ENCODE results near the gene ZBTB21.

The ZBTB21 gene

DNA sequence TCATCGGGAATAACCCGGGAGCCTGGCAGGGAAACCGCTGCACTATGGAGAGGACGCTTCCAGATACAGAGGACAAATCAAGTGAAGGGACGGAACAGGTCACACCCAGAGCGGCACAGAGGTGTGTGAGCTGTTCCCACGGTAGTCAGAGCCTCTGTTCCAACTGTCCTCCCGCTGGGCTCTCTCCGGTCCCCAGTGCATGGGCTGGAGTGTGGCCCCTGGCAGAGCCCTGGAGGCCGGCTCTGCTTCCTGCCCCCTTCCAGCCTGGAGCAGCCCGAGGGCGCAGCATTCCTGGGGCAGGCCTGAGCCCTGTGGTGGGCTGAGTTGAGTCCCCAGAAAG, 11.9 kb upstream of the ZBTB21 start:
- Histone ChIP-seq H3K27ac (ENCODE audit: low read depth, low read length) (no peak overlapping the region), H3K9ac (ENCODE audit: low read depth in 1 of 2, low read length in 2 of 2) (no peak overlapping the region), H3K4me1 (ENCODE audit: control insufficient read depth in 1 of 2, insufficient read depth in 2 of 2, low read length in 2 of 2) (no peaks in the 10 kb centered on the region), H3K4me3 (ENCODE audit: low read depth in 1 of 2, low read length in 2 of 2) (no peak overlapping the region), H3K9me3 (ENCODE audit: control insufficient read depth in 1 of 2, low read length in 2 of 2) (no peaks in the 10 kb centered on the region), H3K36me3 (ENCODE audit: control insufficient read depth in 1 of 2, insufficient read depth in 2 of 2, low read length in 2 of 2) (no peaks in the 10 kb centered on the region), H3K27me3 (ENCODE audit: control insufficient read depth in 1 of 2, insufficient read depth in 2 of 2, low read length in 2 of 2) (peaks cover 0 to 3% of the 10 kb centered on the region in 2 donors)

DNA sequence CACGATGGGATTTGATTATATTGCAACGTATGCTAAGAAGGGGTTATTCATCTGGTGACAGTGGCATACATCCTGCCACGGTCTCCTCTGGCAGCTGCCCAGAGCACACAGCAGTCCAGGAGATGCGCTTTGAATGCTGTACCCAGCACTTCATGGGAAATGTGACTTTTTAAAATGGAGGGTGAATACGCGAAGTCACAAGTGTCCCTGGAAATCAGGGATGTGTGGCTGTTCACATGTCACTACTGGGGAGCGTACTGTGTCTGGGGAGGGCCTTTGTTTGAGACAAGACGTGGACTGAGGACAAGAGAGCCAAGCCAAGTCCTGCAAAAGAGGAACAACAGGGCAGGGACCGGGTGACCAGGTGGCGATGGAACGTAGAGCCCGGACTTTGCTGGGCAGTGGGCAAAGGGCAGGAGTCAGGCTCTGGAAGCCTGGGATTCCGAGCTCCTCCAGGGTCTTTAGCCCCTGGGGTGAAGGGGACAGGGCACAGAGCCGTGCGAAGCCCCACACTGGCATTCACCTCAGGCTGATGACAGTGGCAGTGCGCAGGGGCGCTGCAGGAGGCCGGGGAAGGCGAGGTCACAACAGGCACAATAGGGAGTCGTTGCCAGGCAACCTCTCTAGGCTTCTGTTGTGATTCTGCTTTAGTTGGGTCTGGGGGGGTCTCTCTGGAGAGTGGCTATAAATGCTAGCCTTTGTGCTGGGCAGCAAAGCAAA, 11.4 kb upstream of the ZBTB21 start:
- peaks cover 0 to 3% of the 10 kb centered on the region in 2 donors for H3K27me3 ChIP-seq (ENCODE audit: control insufficient read depth in 1 of 2, insufficient read depth in 2 of 2, low read length in 2 of 2)
- no peak overlapping the region for H3K27ac ChIP-seq (ENCODE audit: low read depth, low read length)
- H3K4me3 ChIP-seq (ENCODE audit: low read depth in 1 of 2, low read length in 2 of 2): no peak overlapping the region
- H3K9ac ChIP-seq (ENCODE audit: low read depth in 1 of 2, low read length in 2 of 2): no peak overlapping the region
- H3K4me1 ChIP-seq (ENCODE audit: control insufficient read depth in 1 of 2, insufficient read depth in 2 of 2, low read length in 2 of 2): no peaks in the 10 kb centered on the region
- H3K9me3 ChIP-seq (ENCODE audit: control insufficient read depth in 1 of 2, low read length in 2 of 2): no peaks in the 10 kb centered on the region
- no peaks in the 10 kb centered on the region for H3K36me3 ChIP-seq (ENCODE audit: control insufficient read depth in 1 of 2, insufficient read depth in 2 of 2, low read length in 2 of 2)

DNA sequence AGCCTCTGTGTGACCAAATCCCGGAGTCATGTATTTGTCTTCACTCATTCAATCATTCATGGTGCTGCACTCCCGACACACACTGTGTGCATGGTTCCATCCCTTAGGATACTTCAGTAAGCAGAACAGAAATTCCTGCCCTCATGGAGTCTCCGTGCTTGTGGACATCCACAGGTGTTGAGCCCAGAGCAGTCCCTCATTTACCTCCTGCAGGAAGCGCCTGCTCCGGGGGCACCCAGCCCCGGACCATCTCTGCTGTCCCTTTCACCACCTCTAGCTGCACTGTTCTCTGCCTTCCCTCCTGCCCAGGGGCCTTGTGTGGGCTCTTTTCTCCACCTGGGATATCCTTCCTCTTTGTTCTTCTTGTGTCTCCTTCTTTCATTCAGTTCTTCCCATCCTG, 9.5 kb upstream of the ZBTB21 start:
- Histone ChIP-seq H3K9me3 (ENCODE audit: control insufficient read depth in 1 of 2, low read length in 2 of 2) (peaks cover 0 to under 1% of the 10 kb centered on the region in 2 donors), H3K4me1 (ENCODE audit: control insufficient read depth in 1 of 2, insufficient read depth in 2 of 2, low read length in 2 of 2) (no peaks in the 10 kb centered on the region)

DNA sequence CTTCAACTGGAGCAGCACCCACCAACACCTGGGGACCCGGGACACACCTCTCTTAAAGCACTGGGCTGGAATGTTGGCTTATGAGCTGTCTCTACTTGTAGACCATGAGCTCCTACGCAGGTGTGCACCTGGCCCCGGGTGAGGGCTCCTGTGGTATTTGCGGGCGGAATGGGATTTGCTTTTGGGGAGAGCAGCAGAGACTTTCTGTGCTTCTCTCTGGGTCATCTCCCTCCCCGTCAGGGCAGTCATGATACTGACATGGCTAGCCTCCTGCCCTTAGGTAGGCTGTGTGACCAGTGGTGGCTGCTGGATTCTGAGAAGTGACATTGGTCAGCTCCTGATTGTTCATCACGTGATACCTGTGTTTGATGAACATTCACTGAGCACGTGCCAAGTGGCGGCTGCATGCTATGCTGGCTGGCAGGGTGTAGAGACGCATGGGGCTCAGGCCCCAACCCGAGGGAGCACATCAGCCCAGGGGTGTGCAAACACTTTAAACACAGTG, 9.0 kb upstream of the ZBTB21 start:
- no peak overlapping the region for H3K4me3 ChIP-seq (ENCODE audit: low read depth in 1 of 2, low read length in 2 of 2)
- H3K36me3 ChIP-seq (ENCODE audit: control insufficient read depth in 1 of 2, insufficient read depth in 2 of 2, low read length in 2 of 2): no peaks in the 10 kb centered on the region
- H3K9ac ChIP-seq (ENCODE audit: low read depth in 1 of 2, low read length in 2 of 2): no peak overlapping the region
- peaks cover 3 to 4% of the 10 kb centered on the region in 2 donors for H3K9me3 ChIP-seq (ENCODE audit: control insufficient read depth in 1 of 2, low read length in 2 of 2)
- peaks cover 0 to 3% of the 10 kb centered on the region in 2 donors for H3K27me3 ChIP-seq (ENCODE audit: control insufficient read depth in 1 of 2, insufficient read depth in 2 of 2, low read length in 2 of 2)
- H3K4me1 ChIP-seq (ENCODE audit: control insufficient read depth in 1 of 2, insufficient read depth in 2 of 2, low read length in 2 of 2): no peaks in the 10 kb centered on the region
- H3K27ac ChIP-seq (ENCODE audit: low read depth, low read length): no peak overlapping the region

More for the DNA sequence above, 9.5 kb upstream of the ZBTB21 start:
- H3K9ac ChIP-seq (ENCODE audit: low read depth in 1 of 2, low read length in 2 of 2): no peak overlapping the region
- H3K27me3 ChIP-seq (ENCODE audit: control insufficient read depth in 1 of 2, insufficient read depth in 2 of 2, low read length in 2 of 2): peaks cover 0 to 3% of the 10 kb centered on the region in 2 donors
- H3K4me3 ChIP-seq (ENCODE audit: low read depth in 1 of 2, low read length in 2 of 2): no peak overlapping the region
- no peaks in the 10 kb centered on the region for H3K36me3 ChIP-seq (ENCODE audit: control insufficient read depth in 1 of 2, insufficient read depth in 2 of 2, low read length in 2 of 2)
- no peak overlapping the region for H3K27ac ChIP-seq (ENCODE audit: low read depth, low read length)

DNA sequence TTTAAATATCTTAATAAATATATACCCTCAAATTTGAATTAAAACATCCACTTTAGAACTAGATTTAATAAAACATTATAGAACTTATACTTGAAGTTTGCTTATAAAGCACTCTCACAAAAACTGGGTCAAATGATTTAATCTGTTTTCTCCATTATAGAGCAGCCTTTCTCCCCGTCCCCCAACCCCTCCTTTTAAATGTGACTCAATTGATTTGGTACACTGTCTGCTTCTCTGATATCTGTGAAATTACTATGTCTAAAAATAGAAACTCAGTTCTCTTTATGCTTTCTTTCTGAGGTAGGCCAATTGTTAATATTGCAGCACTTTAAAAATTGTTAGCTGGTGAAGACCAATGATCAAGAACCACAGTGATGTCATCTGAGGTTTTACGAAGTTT, 6.9 kb upstream of the ZBTB21 start:
- no peaks in the 10 kb centered on the region for H3K36me3 ChIP-seq (ENCODE audit: control insufficient read depth in 1 of 2, insufficient read depth in 2 of 2, low read length in 2 of 2)
- H3K27me3 ChIP-seq (ENCODE audit: control insufficient read depth in 1 of 2, insufficient read depth in 2 of 2, low read length in 2 of 2): peaks cover 0 to 3% of the 10 kb centered on the region in 2 donors
- H3K27ac ChIP-seq (ENCODE audit: low read depth, low read length): no peak overlapping the region
- H3K9ac ChIP-seq (ENCODE audit: low read depth in 1 of 2, low read length in 2 of 2): no peak overlapping the region
- no peak overlapping the region for H3K4me3 ChIP-seq (ENCODE audit: low read depth in 1 of 2, low read length in 2 of 2)
- H3K9me3 ChIP-seq (ENCODE audit: control insufficient read depth in 1 of 2, low read length in 2 of 2): peaks cover 3 to 4% of the 10 kb centered on the region in 2 donors
- peaks cover 0 to 4% of the 10 kb centered on the region in 2 donors for H3K4me1 ChIP-seq (ENCODE audit: control insufficient read depth in 1 of 2, insufficient read depth in 2 of 2, low read length in 2 of 2)

DNA sequence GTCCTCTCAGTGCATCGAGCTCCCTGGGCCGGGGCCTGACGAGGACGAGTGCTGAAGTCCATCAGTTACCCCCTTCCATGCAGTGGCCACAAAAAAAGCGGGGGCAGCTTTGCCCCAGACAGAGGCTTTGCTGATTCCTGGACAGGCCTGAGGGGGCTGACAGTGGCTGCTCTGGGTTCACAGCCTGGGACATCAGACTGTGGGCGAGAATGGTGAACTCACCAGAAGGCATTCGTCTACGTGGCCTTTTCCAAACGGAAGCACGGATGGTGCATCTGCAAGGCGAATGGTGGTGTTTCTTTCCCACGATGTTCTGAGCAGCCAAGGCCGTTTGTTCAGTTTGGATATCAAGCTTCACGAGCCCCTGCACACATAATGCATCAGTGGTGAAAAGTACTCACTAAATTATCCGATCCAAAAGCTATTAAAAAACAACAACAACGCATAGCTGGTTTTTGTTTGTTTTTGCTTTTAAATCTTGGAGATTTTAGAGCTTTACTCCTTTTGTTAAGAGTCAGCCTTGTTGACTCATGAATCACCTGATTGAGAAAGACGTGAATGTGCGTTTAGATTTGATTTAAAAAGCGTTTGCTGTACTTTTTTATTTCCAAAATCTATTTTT, 6.3 kb upstream of the ZBTB21 start:
- H3K4me1 ChIP-seq (ENCODE audit: control insufficient read depth in 1 of 2, insufficient read depth in 2 of 2, low read length in 2 of 2): peaks cover 0 to 4% of the 10 kb centered on the region in 2 donors
- no peak overlapping the region for H3K27ac ChIP-seq (ENCODE audit: low read depth, low read length)
- peaks cover 0 to 3% of the 10 kb centered on the region in 2 donors for H3K27me3 ChIP-seq (ENCODE audit: control insufficient read depth in 1 of 2, insufficient read depth in 2 of 2, low read length in 2 of 2)
- peaks cover 3 to 4% of the 10 kb centered on the region in 2 donors for H3K9me3 ChIP-seq (ENCODE audit: control insufficient read depth in 1 of 2, low read length in 2 of 2)
- H3K9ac ChIP-seq (ENCODE audit: low read depth in 1 of 2, low read length in 2 of 2): no peak overlapping the region
- no peaks in the 10 kb centered on the region for H3K36me3 ChIP-seq (ENCODE audit: control insufficient read depth in 1 of 2, insufficient read depth in 2 of 2, low read length in 2 of 2)
- no peak overlapping the region for H3K4me3 ChIP-seq (ENCODE audit: low read depth in 1 of 2, low read length in 2 of 2)

DNA sequence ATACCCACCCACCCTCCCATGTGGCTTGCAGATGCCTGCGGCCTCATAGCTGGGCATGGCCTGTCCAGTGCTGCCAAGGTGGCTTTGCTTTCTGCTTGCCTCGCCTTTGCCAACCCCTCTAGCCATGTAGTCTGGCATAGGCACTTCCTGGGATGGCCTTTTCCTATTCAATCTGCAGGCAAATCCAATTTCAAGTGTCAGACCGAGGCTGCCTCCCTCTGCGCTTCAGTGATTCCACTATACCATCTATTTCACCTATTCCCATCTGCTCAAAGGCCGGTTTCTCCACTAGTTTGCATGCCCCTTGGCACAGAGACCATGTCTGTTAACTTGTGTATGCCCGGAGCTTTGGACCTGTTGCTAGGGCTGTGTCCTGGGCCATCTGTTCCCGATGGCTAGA, 3.8 kb upstream of the ZBTB21 start:
- Histone ChIP-seq H3K27me3 (ENCODE audit: control insufficient read depth in 1 of 2, insufficient read depth in 2 of 2, low read length in 2 of 2) (no peaks in the 10 kb centered on the region), H3K27ac (ENCODE audit: low read depth, low read length) (no peak overlapping the region), H3K9ac (ENCODE audit: low read depth in 1 of 2, low read length in 2 of 2) (no peak overlapping the region), H3K4me3 (ENCODE audit: low read depth in 1 of 2, low read length in 2 of 2) (no peak overlapping the region), H3K9me3 (ENCODE audit: control insufficient read depth in 1 of 2, low read length in 2 of 2) (peaks cover 3 to 4% of the 10 kb centered on the region in 2 donors), H3K4me1 (ENCODE audit: control insufficient read depth in 1 of 2, insufficient read depth in 2 of 2, low read length in 2 of 2) (peaks cover 1 to 7% of the 10 kb centered on the region in 2 donors), H3K36me3 (ENCODE audit: control insufficient read depth in 1 of 2, insufficient read depth in 2 of 2, low read length in 2 of 2) (no peaks in the 10 kb centered on the region)

DNA sequence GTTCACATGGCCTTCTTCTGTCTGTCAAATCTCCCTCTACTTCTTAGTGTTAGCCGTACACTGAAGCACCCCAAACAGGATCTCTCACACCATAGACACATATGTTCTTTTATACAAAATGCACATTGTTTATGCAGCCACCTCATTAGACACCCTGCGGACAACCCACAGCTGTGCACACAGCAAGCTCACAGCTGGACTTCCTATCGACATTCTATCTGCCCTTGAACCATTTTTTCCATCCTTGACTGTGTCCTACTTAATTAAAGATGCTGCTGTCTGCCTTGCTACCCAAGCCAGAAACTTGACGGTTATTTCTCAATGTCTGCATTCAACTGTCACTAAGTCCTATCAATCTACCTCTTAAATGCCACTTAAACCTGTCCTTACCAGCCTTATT, 3.2 kb upstream of the ZBTB21 start:
- H3K27me3 ChIP-seq (ENCODE audit: control insufficient read depth in 1 of 2, insufficient read depth in 2 of 2, low read length in 2 of 2): no peaks in the 10 kb centered on the region
- peaks cover 6 to 9% of the 10 kb centered on the region in 2 donors for H3K4me1 ChIP-seq (ENCODE audit: control insufficient read depth in 1 of 2, insufficient read depth in 2 of 2, low read length in 2 of 2)
- peaks cover 3 to 4% of the 10 kb centered on the region in 2 donors for H3K9me3 ChIP-seq (ENCODE audit: control insufficient read depth in 1 of 2, low read length in 2 of 2)
- no peak overlapping the region for H3K27ac ChIP-seq (ENCODE audit: low read depth, low read length)
- no peak overlapping the region for H3K4me3 ChIP-seq (ENCODE audit: low read depth in 1 of 2, low read length in 2 of 2)
- no peaks in the 10 kb centered on the region for H3K36me3 ChIP-seq (ENCODE audit: control insufficient read depth in 1 of 2, insufficient read depth in 2 of 2, low read length in 2 of 2)
- H3K9ac ChIP-seq (ENCODE audit: low read depth in 1 of 2, low read length in 2 of 2): no peak overlapping the region

DNA sequence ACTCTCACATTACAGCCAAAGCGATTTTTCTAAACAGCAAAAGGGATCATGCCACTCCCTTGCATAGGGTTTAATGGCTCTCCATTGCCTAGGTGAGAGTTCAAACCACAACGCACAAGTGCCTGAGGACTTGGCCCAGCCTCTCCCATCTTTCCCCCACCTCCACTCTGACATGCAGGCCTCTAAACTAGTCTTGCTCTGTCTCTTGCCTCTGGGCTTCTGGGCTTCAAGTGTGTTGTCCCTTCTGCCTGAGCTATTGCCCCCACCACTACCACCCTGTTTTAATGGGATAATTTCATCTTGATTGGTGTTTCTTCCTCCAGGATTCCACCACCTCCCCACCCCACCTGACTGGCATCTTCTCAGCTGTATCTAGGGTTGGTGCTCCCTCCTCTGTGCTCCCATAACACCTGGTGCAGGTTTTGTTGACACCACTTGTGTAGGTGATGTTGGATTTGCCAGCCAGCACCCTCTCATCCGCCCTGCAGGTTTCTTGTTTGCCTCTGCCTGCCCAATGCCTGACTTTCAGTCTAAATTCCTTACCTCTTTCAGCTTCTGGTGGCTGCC, 2.7 kb upstream of the ZBTB21 start:
- Histone ChIP-seq H3K9ac (ENCODE audit: low read depth in 1 of 2, low read length in 2 of 2) (no peak overlapping the region), H3K4me1 (ENCODE audit: control insufficient read depth in 1 of 2, insufficient read depth in 2 of 2, low read length in 2 of 2) (peaks cover 6 to 9% of the 10 kb centered on the region in 2 donors), H3K9me3 (ENCODE audit: control insufficient read depth in 1 of 2, low read length in 2 of 2) (peaks cover 3 to 4% of the 10 kb centered on the region in 2 donors), H3K4me3 (ENCODE audit: low read depth in 1 of 2, low read length in 2 of 2) (no peak overlapping the region), H3K27ac (ENCODE audit: low read depth, low read length) (no peak overlapping the region), H3K27me3 (ENCODE audit: control insufficient read depth in 1 of 2, insufficient read depth in 2 of 2, low read length in 2 of 2) (no peaks in the 10 kb centered on the region), H3K36me3 (ENCODE audit: control insufficient read depth in 1 of 2, insufficient read depth in 2 of 2, low read length in 2 of 2) (no peaks in the 10 kb centered on the region)

DNA sequence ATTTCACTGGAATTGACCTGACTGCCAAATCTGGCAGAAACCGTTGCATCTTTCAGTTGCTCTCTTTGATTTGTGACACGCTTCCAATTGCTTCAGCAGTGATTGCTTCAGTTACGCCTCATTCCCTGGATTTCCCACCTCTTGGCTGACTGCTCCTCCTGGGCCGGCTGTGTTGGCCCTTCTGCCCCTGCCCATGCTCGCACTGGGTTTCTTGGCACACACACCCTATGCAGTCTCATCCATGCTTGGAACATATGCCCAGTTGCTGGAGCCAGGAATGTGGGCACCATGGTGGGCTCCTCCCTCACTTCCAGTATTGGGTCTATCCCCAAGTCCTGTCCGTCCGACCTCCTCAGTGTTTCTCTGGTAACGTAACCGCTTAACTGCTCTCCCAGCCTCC, 2.2 kb upstream of the ZBTB21 start:
- no peak overlapping the region for H3K4me3 ChIP-seq (ENCODE audit: low read depth in 1 of 2, low read length in 2 of 2)
- H3K27ac ChIP-seq (ENCODE audit: low read depth, low read length): no peak overlapping the region
- H3K9me3 ChIP-seq (ENCODE audit: control insufficient read depth in 1 of 2, low read length in 2 of 2): peaks cover 3 to 4% of the 10 kb centered on the region in 2 donors
- H3K36me3 ChIP-seq (ENCODE audit: control insufficient read depth in 1 of 2, insufficient read depth in 2 of 2, low read length in 2 of 2): no peaks in the 10 kb centered on the region
- no peaks in the 10 kb centered on the region for H3K27me3 ChIP-seq (ENCODE audit: control insufficient read depth in 1 of 2, insufficient read depth in 2 of 2, low read length in 2 of 2)
- no peak overlapping the region for H3K9ac ChIP-seq (ENCODE audit: low read depth in 1 of 2, low read length in 2 of 2)
- peaks cover 6 to 9% of the 10 kb centered on the region in 2 donors for H3K4me1 ChIP-seq (ENCODE audit: control insufficient read depth in 1 of 2, insufficient read depth in 2 of 2, low read length in 2 of 2)

Data from duodenal mucosa (tissue), 2 donors.